Endothelial cell of umbilical vein (primary cell): ENCODE data around the gene TAF8. TPM values are rescaled to one million over a fixed set of nuclear protein-coding genes. Genes with fewer than 3 reads are reported as not detected.

Experiments
- BruUV-seq: library from RNA; stranded (reverse); fragments of 400-500 nt; replicated peaks from 2 replicates; lab custom pipeline; 2021; lab: Mats Ljungman, UMichigan
- CTCF ChIA-PET: fragments of 300-600, 350-600 bp; sonication (Branson Sonifier 250); formaldehyde crosslinking; loops from one replicate; lab custom pipeline; 2021; ENCODE audit warnings: antibody characterized with exemption, inconsistent platforms; lab: Charles Lee
- POLR2A ChIA-PET: fragments of 300-600, 350-600 bp; sonication (Branson Sonifier 250); formaldehyde crosslinking; loops from one replicate; lab custom pipeline; 2021; ENCODE audit warnings: antibody characterized with exemption, inconsistent platforms; lab: Charles Lee
- DNase-seq: peaks from one replicate; pipeline ENCODE4 v3.0.0-alpha.2; 2011; ENCODE audit warnings: low read depth, low spot score
- FAIRE-seq: peaks from 2 replicates; lab custom pipeline; 2011; peaks lifted over from hg19 to GRCh38; lab: Jason Lieb, UNC
- H2AFZ ChIP-seq: 2 replicates; pipeline ENCODE4 v1.6.0; 2012; ENCODE audit warnings: low read depth, low read length, control low read depth, inconsistent platforms
- H3K27ac ChIP-seq: 2 replicates; pipeline ENCODE4 v1.5.1; 2011; ENCODE audit warnings: low read depth, mild to moderate bottlenecking, control low read depth, low read length, moderate library complexity; ENCODE audit not compliant: insufficient read depth
- H3K27me3 ChIP-seq, 2 experiments: 2 replicates each; pipeline versions ENCODE4 v1.6.0 to v1.6.1; 2011; ENCODE audit warnings: low read length in 2 of 2, mixed read lengths in 1 of 2; ENCODE audit not compliant: control insufficient read depth in 2 of 2, insufficient read depth in 2 of 2
- H3K36me3 ChIP-seq, 2 experiments: 2 replicates in 1 of 2; 3 replicates in 1 of 2; pipeline ENCODE4 v1.5.1; 2011; ENCODE audit warnings: low read length in 2 of 2, mild to moderate bottlenecking in 1 of 2, moderate library complexity in 1 of 2; ENCODE audit not compliant: control insufficient read depth in 2 of 2, insufficient read depth in 2 of 2; ENCODE audit errors: extremely low read depth in 1 of 2
- H3K4me1 ChIP-seq: 3 replicates; pipeline ENCODE4 v1.5.1; 2011; ENCODE audit warnings: mild to moderate bottlenecking, low read length; ENCODE audit not compliant: control insufficient read depth, insufficient read depth; ENCODE audit errors: extremely low read depth
- H3K4me2 ChIP-seq: 2 replicates; pipeline ENCODE4 v1.6.1; 2011; ENCODE audit warnings: low read length, control low read depth, mixed read lengths; ENCODE audit not compliant: insufficient read depth
- H3K4me3 ChIP-seq, 3 experiments: fragments of 200-600 bp in 1 of 3; sonication (generic), shearing (Covaris generic) in 1 of 3; replicated peaks in 1 of 3; 2 replicates each; pipeline ENCODE4 v1.5.1; 2011 to 2016; ENCODE audit warnings: control low read depth in 3 of 3, low read length in 3 of 3, mild to moderate bottlenecking in 2 of 3, inconsistent platforms in 1 of 3, low read depth in 1 of 3, moderate library complexity in 1 of 3; ENCODE audit not compliant: insufficient read depth in 1 of 3
- H3K79me2 ChIP-seq: 2 replicates; pipeline ENCODE4 v1.6.0; 2012; ENCODE audit warnings: low read length, inconsistent platforms; ENCODE audit not compliant: control insufficient read depth, insufficient read depth
- H3K9ac ChIP-seq: replicated peaks from 2 replicates; pipeline ENCODE3; 2011; ENCODE audit warnings: low read length, control low read depth; ENCODE audit not compliant: insufficient read depth; ENCODE audit errors: extremely low read depth
- H3K9me1 ChIP-seq: replicated peaks from 3 replicates; pipeline ENCODE4 v1.6.0; 2011; ENCODE audit warnings: mild to moderate bottlenecking, low read length; ENCODE audit not compliant: control insufficient read depth, insufficient read depth; ENCODE audit errors: extremely low read depth
- H3K9me3 ChIP-seq: replicated peaks from 2 replicates; pipeline ENCODE4 v1.5.1; 2012; ENCODE audit warnings: low read length, inconsistent platforms; ENCODE audit not compliant: control insufficient read depth, insufficient read depth
- H4K20me1 ChIP-seq: replicated peaks from 2 replicates; pipeline ENCODE3; 2011; ENCODE audit warnings: mild to moderate bottlenecking, low read length; ENCODE audit not compliant: control insufficient read depth, insufficient read depth; ENCODE audit errors: extremely low read depth
- FOS ChIP-seq: IDR thresholded peaks from 2 replicates; pipeline ENCODE4 v1.6.1; 2011; ENCODE audit warnings: mild to moderate bottlenecking, low read length, moderate library complexity, borderline replicate concordance; ENCODE audit not compliant: insufficient read depth
- POLR2AphosphoS5 ChIP-seq: IDR thresholded peaks from 2 replicates; pipeline ENCODE4 v1.6.1; 2012; ENCODE audit warnings: low read depth, mild to moderate bottlenecking, control low read depth, low read length, moderate library complexity; ENCODE audit not compliant: insufficient read depth
- dilution Hi-C: fragments of 300-500 bp; cut with MboI; formaldehyde crosslinking; loops from one replicate; pipeline ENCODE4 v1.15.0; 2019; ENCODE audit warnings: low sequenced_read_pairs; ENCODE audit not compliant: extremely low pct_ligation_motif_present
- intact Hi-C: fragments of 100-400 bp; cut with micrococcal nuclease; formaldehyde crosslinking; loops from one replicate; pipeline ENCODE4 v1.10.0; 2022
- polyA plus RNA-seq, 4 experiments: library from polyadenylated mRNA; depleted of rRNA in 3 of 4; stranded (reverse) in 3 of 4; unstranded in 1 of 4; fragments of >200 nt; gene quantifications; 2 replicates each; pipeline versions ENCODE4 v1.2.1 to v1.2.3, GENCODE V29; 2011 to 2012; ENCODE audit warnings: missing spikeins in 1 of 4
- total RNA-seq: library from RNA; stranded (reverse); gene quantifications from 2 replicates; pipeline ENCODE4 v1.2.3, GENCODE V29; 2021
- TF ChIP-seq, protein P1 (sequence below), 2 donors: IDR thresholded peaks; 1 replicate in 1 of 2; 2 replicates in 1 of 2; pipeline ENCODE4 v1.5.1; 2011; ENCODE audit warnings: low read length in 2 of 2, mild to moderate bottlenecking in 2 of 2, moderate library complexity in 2 of 2, control low read depth in 1 of 2, inconsistent platforms in 1 of 2, low read depth in 1 of 2; ENCODE audit not compliant: insufficient read depth in 1 of 2; ENCODE audit errors: extremely low read depth in 1 of 2

Gene TAF8
- total and polyA plus RNA-seq, 2 donors (not counting 3 experiments of a cell fraction or from before 2014, with no cell fraction given), result 32.9 to 45.4 TPM

DNA sequence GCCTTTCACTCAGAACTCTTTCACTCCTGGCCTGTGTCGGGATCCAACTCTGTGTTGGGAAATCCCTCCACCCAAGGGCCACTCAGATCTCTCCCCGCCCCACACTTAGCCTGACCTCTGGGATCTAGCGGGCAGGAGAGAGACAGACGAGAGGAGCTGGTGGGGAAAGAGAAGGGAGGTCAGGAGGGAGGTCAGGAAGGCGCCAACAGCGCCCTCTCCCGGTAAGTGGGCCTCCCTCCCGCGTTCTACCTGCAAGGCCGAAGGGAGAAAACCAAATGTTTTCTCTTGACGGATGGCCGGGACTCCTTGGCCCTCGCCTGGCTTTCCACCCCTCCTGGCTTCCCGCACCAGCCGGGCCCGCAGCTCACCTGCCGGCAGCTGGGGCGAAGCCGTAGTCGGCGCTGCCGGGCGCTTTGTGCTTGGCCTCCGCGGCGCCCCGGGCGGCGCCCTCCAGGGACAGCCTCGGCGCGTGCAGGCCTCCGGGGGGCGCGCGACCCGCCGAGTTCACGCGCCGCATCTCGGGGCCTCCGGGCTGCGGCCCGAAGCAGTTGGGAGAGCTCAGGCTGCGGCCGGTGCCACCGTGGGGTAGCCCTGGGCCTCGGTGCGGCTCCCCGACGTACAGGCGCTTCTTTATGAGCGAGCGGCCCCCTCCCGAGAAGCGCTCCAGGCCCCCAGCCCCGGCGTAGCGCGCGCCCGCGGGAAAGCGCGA lies 53.9 kb downstream of the TAF8 start:
- H2AFZ ChIP-seq, result peak overlapping the region; percentile 89
- peak; percentile 82 for FAIRE-seq
- H3K4me1 ChIP-seq, result peaks cover 5% of the 10 kb centered on the region

More for the DNA sequence above, 53.9 kb downstream of the TAF8 start:
- Histone ChIP-seq H3K4me3 (peak overlapping the region in 2 of 3 experiments; percentile 11 to 25), H3K27ac (no peak overlapping the region), H3K36me3 (no peaks in the 10 kb centered on the region), H3K27me3 (no peaks in the 10 kb centered on the region), H3K9ac (peak overlapping the region; percentile 4), H3K79me2 (no peaks in the 10 kb centered on the region), H3K9me3 (no peaks in the 10 kb centered on the region), H3K4me2 (peak overlapping the region; percentile 69), H3K9me1 (no peaks in the 10 kb centered on the region), H4K20me1 (no peaks in the 10 kb centered on the region)
- DNase-seq, result peak; percentile 64
- TF ChIP-seq, protein P1, sequence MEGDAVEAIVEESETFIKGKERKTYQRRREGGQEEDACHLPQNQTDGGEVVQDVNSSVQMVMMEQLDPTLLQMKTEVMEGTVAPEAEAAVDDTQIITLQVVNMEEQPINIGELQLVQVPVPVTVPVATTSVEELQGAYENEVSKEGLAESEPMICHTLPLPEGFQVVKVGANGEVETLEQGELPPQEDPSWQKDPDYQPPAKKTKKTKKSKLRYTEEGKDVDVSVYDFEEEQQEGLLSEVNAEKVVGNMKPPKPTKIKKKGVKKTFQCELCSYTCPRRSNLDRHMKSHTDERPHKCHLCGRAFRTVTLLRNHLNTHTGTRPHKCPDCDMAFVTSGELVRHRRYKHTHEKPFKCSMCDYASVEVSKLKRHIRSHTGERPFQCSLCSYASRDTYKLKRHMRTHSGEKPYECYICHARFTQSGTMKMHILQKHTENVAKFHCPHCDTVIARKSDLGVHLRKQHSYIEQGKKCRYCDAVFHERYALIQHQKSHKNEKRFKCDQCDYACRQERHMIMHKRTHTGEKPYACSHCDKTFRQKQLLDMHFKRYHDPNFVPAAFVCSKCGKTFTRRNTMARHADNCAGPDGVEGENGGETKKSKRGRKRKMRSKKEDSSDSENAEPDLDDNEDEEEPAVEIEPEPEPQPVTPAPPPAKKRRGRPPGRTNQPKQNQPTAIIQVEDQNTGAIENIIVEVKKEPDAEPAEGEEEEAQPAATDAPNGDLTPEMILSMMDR (IDR thresholded peaks at IDR 0.05; ENCODE audit: extremely low read depth in 1 of 2, insufficient read depth in 1 of 2, low read depth in 1 of 2, low read length in 2 of 2), result peak; percentile 86 to 87
- TF ChIP-seq FOS (no peak), POLR2AphosphoS5 (peak; percentile 24)
- dilution Hi-C loops, result no loop called here
- POLR2A ChIA-PET, result interaction anchor here (0.6 kb wide), 1 partner anchor 26 kb away, joined by 3 read pairs; no protein-coding TSS in a partner anchor
- intact Hi-C loops, result loop anchor here (1.0 kb wide), 1 partner anchor 29 kb away; no protein-coding TSS in a partner anchor
- no TSS peak for BruUV-seq
- CTCF ChIA-PET, result interaction anchor here (0.8 to 3.3 kb wide), 31 partner anchors 8 to 443 kb away, joined by 3 to 35 read pairs (median 5); partner anchors contain the start of genes C6orf132 and FRS3
